ENCODE measurements around the gene TJP2. TPM values are rescaled to one million over a fixed set of nuclear protein-coding genes. Genes with fewer than 3 reads are reported as not detected.

TJP2 gene
- total RNA-seq, 1 donor from 2014 or later, result 4.5 TPM

DNA sequence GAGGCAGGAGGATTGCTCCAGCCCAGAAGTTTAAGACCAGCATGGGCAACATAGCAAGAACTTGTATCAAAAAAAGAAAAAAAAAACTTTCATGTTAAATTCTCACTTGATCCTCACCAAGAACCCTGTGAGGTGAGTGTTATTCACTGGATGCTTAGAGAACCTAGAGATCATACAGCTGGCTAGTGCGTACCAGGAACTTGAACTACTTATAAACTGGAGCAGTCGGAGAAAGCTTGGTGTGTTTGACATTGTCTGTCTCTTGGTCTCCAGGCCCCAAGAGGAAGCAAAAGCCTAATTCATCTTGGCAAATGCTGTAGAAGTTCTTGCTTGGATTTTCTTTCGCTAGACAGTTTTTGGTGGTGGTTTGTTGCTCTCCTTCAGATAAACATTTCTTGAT, 18.1 kb downstream of the TJP2 start:
- no peak for DNase-seq

DNA sequence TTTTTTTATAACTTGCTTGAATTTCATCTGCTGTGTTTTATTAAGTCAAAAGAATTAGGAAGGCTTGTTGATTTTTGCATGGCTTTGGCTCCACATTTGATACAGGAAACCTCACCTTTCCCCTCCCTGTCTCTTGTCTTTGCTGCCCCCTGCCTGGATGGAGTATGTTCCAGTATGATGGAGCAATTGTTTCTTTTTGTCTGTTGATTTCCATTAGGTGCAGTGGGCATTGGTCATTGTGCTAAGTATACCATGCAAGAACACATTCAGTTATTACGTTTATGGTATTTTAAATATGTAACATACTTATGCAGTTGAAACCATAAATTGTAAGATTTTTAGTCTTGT, 19.6 kb downstream of the TJP2 start:
- DNase-seq, result no peak

DNA sequence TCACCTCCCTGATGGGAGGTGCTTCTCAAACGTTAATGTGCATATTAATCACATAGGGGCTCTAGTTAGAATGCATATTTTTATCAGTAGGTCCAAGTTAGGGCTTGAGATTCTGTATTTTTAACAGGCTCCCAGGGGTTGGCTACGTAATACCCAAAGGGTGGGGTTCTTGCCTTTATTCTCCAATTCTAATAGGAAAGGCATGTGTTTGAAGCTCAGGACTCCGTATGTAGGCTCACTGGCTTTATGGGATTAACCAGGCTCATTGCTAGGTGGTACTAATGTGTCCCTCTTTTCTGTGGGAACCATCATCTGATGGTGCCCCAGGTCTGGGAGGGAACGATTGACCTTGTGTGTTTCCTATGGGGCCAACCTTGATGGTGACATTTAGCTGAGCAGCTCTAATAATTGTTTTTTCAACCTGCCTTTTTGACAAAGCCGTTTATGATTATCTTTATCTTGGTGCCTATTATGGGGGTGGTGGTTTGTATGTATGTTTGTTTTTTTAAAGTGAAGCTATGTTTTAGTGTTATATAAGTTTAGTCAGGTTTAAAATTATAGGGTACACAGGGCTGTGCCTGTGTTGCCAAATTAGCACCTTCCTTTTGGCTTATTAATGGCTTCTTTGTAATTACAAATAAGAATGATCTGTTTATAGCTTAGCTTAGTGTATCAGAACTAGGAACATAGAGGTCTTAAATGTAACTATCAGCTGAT, 20.8 kb downstream of the TJP2 start:
- no peak for DNase-seq

DNA sequence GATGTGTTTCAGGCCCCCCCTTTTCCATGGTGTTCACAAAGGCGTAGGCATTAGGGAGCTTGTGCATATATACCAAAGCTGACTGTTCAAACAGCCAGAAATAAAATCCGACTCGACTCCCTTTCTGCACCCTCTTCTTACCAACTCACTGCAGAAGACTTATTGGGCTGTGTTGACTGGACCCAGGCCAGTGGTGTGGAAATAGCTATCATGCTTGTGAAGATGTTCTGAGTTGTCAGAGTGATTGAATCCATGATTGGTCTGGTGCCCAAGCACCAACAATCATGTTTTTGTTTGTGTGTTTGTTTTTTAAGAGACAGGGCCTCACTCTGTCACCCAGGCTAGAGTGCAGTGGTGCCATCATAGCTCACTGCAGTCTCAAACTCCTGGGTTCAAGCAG, 21.6 kb downstream of the TJP2 start:
- DNase-seq, result peak; percentile 7

DNA sequence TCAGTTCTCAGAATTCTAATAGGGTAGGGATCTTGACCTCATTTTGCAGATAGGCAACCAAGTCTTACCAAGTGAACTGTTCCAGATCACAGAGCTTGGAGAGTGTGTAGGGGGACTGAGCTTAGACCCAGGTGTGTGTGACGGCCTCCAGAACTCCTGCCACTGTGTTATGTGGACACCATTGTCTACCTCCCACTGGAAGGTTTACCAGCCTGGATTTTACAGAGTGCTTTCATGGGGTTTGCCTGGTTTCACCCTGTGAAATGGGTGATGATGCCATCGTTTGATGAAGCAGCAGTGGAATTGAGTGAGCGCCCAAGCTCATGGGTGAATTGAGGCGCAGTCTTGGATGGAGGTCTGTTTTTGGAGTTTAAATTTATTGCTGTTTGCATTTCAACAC, 23.6 kb downstream of the TJP2 start:
- DNase-seq, result no peak

DNA sequence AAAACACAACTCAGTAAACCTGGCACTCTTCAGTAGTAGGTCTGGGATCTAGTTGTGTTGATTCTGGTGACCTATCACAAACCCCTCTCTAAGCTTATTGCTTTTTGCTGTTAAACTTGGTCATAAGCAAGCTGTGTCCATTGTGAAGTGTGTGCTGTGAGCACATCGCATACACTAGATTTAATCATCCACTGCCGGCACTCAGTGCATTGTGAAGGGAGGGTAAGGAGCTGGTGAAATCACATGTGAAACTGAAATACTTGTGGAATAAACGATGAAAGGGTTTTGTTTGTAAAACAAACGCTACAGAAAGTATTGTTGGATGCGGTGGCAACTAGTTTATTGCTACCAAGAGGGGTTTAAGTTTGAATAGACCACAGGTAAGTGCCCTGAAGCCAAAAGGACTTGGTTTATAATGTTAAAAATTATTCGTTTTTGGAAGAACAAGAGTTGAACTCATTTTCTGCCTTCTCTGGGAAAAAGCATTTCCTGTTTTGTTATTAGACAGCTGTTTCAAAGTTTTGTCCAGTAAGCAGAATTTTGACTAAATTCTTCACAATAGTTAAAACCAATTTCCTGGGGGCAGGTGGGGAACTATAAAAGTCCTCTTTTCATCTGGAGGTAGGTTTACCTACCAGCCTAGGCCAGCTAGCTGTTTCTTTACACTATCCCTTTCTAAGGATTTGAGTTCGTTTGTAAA, 24.6 kb downstream of the TJP2 start:
- DNase-seq, result no peak

DNA sequence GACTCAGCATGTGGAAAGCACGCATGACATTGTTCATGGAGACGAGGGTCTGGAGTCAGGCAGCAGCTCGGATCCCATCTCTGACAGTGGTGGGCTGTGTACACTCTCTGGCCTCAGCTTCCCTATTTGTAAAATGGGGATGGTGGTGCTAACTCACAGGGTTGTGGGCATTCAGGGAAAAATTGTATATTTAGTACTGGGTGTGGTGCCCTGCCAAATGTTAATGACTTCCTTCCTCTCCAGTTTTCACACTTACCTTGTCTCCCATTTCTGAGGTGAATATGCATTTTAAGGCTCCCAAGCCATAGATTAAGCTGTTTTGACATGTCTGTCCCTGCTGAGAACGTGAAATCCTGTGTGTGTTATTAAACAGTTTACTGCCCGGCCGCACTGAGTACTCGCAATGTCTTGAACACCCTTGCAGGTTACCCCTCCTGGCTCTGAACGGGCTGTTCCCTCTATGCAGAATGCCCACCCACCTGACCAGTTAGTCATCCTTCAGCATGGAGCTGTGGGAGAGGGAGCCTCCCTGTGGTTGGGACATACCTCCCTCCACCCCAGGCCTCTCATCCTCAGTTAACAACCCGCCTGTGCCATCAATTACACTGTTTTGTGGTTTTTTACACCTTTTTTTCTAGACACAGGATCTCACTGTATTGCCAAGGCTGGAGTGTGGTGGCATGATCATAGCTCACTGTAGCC, 25.8 kb downstream of the TJP2 start:
- DNase-seq, result no peak

DNA sequence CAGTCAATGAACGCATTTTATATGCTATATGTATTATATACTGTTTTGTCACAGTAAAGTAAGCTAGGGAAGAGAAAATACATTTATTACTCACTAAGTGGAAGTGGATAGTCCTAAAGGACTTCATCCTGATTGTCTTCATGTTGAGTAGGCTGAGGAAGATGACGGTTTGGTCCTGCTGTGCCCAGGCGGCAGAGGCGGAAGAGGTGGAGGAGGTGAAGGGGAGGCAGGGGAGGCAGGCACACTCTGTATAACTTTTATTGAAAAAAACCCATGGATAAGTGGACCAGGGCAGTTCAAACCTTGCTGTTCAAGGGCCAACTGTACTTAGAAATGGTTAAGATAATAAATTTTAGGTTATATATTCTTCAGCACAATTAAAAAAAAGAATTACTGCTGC, 28.5 kb downstream of the TJP2 start:
- no peak for DNase-seq

DNA sequence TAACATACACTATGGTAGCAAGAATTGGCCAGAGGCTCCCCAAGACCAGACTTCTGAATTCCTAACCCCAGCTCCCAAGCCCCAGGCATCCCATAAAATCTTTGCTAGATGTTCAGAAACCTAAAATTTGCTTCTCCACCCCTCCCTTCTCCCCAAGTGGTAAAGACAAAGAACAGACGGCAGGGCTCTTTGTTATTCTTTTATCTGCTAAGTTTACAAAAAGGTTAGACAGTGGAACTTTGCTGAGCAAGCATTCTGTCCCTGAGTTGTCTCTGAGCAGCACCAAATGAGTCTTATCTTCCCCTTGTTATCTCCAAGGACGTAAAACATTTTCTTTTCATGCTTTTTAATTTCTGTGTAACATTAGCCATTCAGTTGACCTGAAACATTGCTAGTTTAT, 30.2 kb downstream of the TJP2 start:
- no peak for DNase-seq

DNA sequence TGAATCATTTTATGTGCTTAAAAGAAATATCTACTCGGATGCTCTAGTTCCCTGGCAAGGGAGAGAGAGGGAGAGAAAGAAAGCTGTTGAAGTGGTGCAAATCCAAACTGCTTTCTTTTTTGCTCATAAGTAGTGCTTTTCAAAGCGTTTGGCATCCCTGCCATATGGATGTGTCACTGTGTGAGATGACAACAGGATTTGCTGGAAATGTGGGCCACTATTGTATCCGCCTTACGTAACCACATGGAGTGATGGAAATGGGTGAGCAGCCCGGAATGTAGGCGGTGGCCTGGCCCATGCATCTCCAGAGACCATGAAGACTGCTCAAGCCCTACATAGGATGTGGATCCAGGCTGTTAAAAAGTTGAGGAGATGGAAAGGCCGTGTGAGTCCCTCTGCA, 30.8 kb downstream of the TJP2 start:
- peak; percentile 82 for DNase-seq

DNA sequence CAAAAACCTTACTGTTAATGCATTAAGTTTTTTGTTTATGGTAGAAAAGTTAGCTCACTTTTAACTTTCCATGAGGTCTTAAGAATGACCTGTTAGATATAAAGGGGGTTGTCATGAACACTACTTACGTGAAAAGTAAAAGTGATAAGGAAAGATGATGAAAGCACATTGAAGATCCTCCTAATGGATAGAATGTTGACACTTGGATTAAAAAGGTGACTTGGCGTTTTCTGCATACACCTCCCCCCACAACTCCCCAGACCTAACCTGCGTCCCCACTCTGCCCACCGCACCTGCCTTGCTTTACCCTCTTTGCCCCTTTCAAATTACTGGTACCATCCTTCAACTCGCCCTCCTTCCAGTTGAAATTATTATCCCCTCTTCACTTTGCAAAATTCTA, 32.0 kb downstream of the TJP2 start:
- DNase-seq, result no peak

DNA sequence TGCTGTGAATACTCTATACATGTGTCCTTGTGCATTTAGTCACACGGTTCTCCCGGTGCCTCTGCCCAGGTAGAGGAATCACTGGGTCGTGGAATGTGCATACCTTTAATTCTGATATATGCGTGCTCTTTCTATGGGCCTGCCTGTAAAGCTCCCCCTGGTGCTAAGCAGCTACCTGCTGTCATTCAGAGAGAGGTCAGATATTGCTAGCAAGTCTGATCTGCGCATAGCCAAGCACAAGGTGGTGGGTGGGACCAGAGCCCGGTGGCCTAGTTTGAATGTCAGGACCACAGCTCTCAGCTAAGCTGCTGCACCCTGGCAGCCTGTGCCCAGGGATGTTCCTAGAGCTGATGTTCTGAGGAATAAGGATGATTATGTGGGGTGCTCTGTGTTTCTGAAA, 33.4 kb downstream of the TJP2 start:
- DNase-seq, result no peak

DNA sequence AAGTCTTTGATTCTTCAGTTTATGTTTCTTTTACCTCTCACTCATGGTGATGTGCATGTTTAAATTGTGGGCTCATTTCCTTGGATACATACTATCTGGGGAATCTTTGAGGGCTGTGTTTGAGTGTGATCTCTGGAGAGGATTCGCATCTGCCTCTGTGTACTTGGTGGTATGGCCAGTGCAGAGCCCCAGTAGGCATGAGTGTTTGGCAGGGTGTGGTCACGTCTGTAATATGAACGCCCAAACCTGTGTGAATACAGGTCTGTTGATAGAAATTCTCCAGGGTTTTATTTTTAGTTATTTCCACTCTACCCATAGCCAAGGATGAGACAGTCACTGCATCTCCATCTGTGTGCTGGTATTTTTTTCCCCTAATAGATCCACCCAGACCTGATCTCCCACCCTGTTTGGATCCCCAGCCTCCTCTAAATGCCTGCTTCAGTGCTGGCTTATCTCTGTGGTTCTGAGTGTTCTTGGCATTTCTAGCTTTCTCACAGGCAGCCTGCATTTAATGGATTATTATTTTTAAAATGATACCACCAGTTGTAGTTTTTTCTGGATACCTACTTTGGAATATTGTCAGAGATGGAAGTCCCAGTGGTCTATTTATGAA, 37.5 kb downstream of the TJP2 start:
- DNase-seq, result no peak

DNA sequence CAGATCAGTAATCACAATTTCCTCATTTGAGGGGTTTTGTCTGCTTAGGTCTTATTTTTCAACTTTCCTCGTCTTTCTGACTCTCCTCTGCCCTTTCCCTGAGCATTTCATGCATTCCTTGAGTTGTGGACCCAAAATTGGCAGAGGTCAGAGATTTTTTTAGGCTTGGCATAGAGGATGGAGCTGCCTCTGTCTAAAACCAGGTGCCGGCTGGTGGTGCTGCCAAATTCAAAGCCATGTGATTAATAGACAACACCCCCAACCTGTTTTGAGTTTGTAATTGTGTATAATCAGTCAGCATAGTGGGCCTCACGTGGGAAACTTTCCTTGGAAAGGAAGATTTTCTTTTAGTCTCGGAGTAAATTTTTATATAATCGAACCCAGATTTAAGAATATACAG, 39.6 kb downstream of the TJP2 start:
- no peak for DNase-seq

DNA sequence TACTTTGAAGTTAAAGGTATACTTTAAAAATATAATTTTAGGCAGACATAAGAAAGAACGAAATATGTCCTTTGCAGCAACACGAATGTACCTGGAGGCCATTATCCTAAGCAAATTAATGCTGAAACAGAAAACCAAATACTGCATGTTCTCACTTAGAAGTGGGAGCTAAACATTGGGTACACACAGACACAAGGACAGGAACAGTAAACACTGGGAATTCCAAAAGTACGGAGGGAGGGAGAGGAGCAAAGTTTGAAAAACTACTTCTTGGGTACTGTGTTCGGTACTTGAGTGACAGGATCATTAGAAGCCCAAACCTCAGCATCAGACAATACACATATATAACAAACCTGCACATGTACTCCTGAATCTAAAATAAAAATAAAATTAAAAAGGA, 40.9 kb downstream of the TJP2 start:
- no peak for DNase-seq

DNA sequence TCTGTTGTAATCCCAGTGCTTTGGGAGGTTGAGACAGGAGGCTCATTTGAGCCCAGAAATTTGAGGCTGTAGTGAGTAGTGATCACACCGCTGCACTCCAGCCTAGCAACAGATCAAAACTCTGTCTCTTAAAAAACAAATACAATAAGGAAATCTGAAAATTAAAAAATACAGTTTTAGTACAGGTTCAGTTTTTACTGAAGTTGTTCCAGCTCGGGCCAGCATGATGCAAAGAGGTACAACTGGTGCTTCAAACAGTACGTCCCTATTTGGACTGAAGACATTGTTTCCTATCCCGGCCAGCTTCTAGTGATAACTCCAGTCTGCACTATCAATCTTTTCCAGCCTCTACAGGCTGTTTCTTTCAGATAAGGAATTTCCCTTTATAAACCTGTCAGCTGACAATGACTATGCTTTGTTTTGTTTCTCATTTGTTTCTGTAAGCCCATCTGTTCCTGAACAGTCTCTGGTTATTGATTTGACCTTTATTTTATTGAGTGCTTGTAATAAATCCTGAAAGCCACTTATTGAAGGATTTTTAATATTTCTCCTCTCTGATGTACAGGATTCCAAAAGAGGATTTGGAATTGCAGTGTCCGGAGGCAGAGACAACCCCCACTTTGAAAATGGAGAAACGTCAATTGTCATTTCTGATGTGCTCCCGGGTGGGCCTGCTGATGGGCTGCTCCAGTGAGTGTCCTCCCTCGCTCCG, 41.9 kb downstream of the TJP2 start:
- DNase-seq, result no peak

DNA sequence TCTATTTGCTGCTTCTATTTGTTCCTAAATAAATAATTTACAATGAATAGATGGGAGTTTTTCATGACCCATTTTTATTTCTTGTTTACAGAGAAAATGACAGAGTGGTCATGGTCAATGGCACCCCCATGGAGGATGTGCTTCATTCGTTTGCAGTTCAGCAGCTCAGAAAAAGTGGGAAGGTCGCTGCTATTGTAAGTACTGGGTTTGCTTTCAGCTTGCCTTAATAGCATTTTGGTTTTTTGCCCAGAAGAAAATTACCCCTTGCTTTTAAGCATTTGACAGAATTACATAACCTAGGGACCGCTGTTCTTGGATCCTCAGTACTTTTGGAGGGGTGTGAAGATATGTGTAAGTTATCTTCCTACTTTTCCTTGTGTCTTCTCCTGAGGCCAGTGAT, 44.1 kb downstream of the TJP2 start:
- no peak for DNase-seq

DNA sequence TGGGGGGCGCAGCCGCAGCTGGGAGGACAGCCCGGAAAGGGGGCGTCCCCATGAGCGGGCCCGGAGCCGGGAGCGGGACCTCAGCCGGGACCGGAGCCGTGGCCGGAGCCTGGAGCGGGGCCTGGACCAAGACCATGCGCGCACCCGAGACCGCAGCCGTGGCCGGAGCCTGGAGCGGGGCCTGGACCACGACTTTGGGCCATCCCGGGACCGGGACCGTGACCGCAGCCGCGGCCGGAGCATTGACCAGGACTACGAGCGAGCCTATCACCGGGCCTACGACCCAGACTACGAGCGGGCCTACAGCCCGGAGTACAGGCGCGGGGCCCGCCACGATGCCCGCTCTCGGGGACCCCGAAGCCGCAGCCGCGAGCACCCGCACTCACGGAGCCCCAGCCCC, 47.0 kb downstream of the TJP2 start:
- no peak for DNase-seq

DNA sequence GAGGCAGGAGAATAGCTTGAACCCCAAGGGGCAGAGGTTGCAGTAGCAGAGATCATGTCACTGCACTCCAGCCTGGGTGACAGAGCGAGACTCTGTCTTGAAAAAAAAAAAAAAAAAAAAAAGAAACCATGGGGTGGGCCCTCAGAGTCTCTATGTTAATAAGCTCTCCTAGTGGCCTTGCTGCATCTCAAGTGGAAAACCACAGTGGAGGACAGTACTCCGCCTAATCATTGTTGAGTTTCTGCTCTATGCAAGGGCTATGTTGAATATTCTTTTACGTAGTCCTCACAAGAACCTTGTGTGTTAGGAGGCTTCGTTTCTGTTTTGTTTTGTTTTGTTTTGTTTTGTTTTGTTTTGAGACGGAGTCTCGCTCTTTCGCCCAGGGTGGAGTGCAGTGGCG, 48.9 kb downstream of the TJP2 start:
- DNase-seq, result no peak

DNA sequence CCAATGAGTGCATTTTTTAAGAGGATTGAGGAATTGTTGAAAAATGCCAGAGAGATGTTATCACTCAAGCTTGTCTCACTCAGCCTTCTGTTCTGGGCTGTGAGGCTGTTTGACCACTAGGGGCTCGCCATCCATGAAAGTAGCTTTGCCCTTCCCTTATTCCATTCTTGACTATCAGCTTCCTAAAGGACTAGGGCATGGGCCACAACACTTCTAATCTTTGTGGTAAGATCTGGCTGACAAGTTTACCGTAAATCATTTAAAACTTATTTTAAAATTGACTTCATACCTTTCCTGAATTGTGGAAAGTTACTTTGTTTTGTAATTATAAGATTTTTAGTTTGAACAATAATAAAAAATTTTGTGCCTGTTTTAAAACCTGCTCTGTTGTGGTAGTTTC, 49.5 kb downstream of the TJP2 start:
- no peak for DNase-seq

DNA sequence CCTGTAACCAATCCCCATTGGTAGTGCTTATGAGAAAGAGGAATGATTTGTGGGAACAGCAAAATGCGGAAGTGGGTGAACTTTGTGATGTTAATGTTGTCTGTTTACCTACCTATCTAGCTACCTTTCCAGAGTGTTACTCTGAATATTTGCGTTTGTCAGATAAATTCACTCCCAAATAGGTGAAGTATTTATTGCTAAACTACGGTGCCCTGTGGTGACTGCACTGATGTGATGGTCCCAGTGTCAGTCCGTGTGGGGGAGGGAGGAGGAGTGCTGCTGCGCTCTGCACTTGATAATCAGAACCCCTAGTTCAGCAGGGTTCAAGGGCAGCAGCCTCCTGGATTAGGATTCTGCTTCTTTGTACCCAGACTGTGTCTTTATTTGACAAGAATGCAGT, 55.3 kb downstream of the TJP2 start:
- no peak for DNase-seq

DNA sequence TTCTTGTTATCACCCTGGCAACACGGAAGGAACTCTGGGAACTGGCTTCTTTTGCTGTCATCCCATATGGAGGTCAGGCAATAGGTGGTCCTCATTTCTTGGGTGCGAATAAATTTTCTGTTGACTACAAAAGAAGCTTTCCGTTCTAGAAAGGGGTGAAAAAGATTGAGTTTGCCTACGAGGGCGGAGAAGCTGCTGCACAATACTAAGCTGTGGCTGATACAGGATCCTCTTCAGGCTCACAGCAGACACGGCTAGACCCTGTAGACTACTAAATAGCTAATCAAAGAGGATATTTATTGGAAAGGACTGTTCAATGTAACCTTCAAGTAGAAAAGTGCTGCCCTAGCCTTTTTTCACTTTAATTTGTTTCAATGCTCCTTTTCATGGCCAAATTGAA, 58.1 kb downstream of the TJP2 start:
- no peak for DNase-seq

DNA sequence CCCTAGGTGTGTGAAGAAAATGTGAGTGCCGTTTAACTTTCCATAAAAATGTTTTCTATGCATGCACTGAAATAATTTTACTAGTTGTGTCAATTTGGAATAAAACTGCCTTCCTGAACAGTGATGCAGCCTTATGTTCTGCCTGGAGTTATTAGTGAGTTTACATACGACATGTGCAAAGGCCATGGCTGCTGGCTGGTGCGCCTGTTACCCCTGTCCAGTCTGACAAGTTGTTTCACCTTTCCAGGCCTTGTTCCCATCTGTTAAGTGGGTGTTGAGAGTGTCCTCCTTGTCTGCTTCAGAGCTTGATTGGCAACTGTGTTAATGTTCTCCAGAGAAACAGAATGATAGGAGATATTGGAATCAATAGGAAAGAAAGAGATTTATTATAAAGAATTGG, 60.6 kb downstream of the TJP2 start:
- DNase-seq, result no peak

All from occipital lobe (tissue), 2 donors.